Suprapubic skin (tissue), 4 donors: ENCODE results near the gene C11orf54. TPM values are rescaled to one million over a fixed set of nuclear protein-coding genes. Genes with fewer than 3 reads are reported as not detected.

Experiments
- DNase-seq, 2 donors: peaks; one replicate each; pipeline ENCODE4 v3.0.0-alpha.2; 2019; ENCODE audit warnings: low spot score in 2 of 2
- H3K27ac ChIP-seq: fragments of 200-600 bp; sonication (generic); one replicate; pipeline ENCODE4 v1.5.1; 2019
- H3K27me3 ChIP-seq: fragments of 200-600 bp; sonication (generic); one replicate; pipeline ENCODE4 v1.5.1; 2019
- H3K36me3 ChIP-seq: fragments of 200-600 bp; sonication (generic); one replicate; pipeline ENCODE4 v1.5.1; 2019
- H3K4me1 ChIP-seq: fragments of 200-600 bp; sonication (generic); one replicate; pipeline ENCODE4 v1.5.1; 2019
- H3K4me3 ChIP-seq: fragments of 200-600 bp; sonication (generic); one replicate; pipeline ENCODE4 v1.5.1; 2019; ENCODE audit warnings: mild to moderate bottlenecking
- H3K9me3 ChIP-seq: fragments of 200-600 bp; sonication (generic); one replicate; pipeline ENCODE4 v1.5.1; 2019
- CTCF ChIP-seq, 2 donors: fragments of 200-600 bp in 1 of 2; fragments of 450-650 bp in 1 of 2; sonication (generic) in 1 of 2; IDR thresholded peaks; one replicate each; pipeline ENCODE4 v1.5.1; 2016 to 2019; ENCODE audit warnings: antibody characterized with exemption in 2 of 2, mild to moderate bottlenecking in 1 of 2, moderate library complexity in 1 of 2
- EP300 ChIP-seq: sonication (generic); formaldehyde crosslinking; IDR thresholded peaks from one replicate; pipeline ENCODE4 v1.6.1; 2017; ENCODE audit warnings: antibody characterized with exemption
- POLR2A ChIP-seq, 2 donors: fragments of 450-650 bp; IDR thresholded peaks; one replicate each; pipeline ENCODE4 v1.6.1; 2017; ENCODE audit warnings: antibody characterized with exemption in 2 of 2, mild to moderate bottlenecking in 2 of 2, moderate library complexity in 2 of 2
- POLR2AphosphoS5 ChIP-seq, 3 donors: sonication (generic); formaldehyde crosslinking; IDR thresholded peaks; one replicate each; pipeline ENCODE4 v1.6.1; 2017; ENCODE audit warnings: antibody characterized with exemption in 3 of 3
- WGBS: methylation state at CpG from one replicate; pipeline ENCODE4 v1.1.5; 2018; 5-methylcytosine and 5-hydroxymethylcytosine counted together
- total RNA-seq, 4 donors: library from RNA; depleted of rRNA; stranded (reverse); fragments of >200 nt; gene quantifications; one replicate each; pipeline ENCODE4 v1.1.0, GENCODE V29; 2016

The C11orf54 gene
- total RNA-seq, 4 donors from 2014 or later, result 19.4 to 62.1 (median 26.5) TPM

- WGBS, result 92% methylated on average over 2 of the region's 2 CpGs
Measured at GRCh38 chr11:93728792-93729128, 12.7 kb upstream of the C11orf54 start.

GRCh38 chr11:93729129-93729616 is 12.3 kb upstream of the C11orf54 start:
- WGBS, result 93% methylated on average over 5 of the region's 5 CpGs
- TF ChIP-seq POLR2A (IDR thresholded peaks at IDR 0.05), result no peak
- no peak for TF ChIP-seq POLR2AphosphoS5 (IDR thresholded peaks at IDR 0.05)
- no peak for TF ChIP-seq CTCF (IDR thresholded peaks at IDR 0.05)
- no peak for TF ChIP-seq EP300
- no peaks in the 10 kb centered on the region for H3K4me1 ChIP-seq
- peaks cover 88% of the 10 kb centered on the region for H3K36me3 ChIP-seq
- H3K9me3 ChIP-seq, result no peaks in the 10 kb centered on the region
- H3K27ac ChIP-seq, result no peak overlapping the region
- H3K4me3 ChIP-seq, result no peak overlapping the region
- H3K27me3 ChIP-seq, result no peaks in the 10 kb centered on the region
- DNase-seq, result no peak

More at GRCh38 chr11:93728792-93729128, 12.7 kb upstream of the C11orf54 start:
- TF ChIP-seq POLR2AphosphoS5 (IDR thresholded peaks at IDR 0.05) (no peak), POLR2A (IDR thresholded peaks at IDR 0.05) (no peak), CTCF (IDR thresholded peaks at IDR 0.05) (no peak), EP300 (no peak)
- no peak overlapping the region for H3K27ac ChIP-seq
- peaks cover 88% of the 10 kb centered on the region for H3K36me3 ChIP-seq
- H3K9me3 ChIP-seq, result no peaks in the 10 kb centered on the region
- DNase-seq, result no peak
- H3K4me3 ChIP-seq, result no peak overlapping the region
- no peaks in the 10 kb centered on the region for H3K4me1 ChIP-seq
- no peaks in the 10 kb centered on the region for H3K27me3 ChIP-seq

GRCh38 chr11:93730108-93731107 is 11.1 kb upstream of the C11orf54 start:
- no peak for TF ChIP-seq CTCF (IDR thresholded peaks at IDR 0.05)
- no peak for TF ChIP-seq POLR2AphosphoS5 (IDR thresholded peaks at IDR 0.05)
- TF ChIP-seq POLR2A (IDR thresholded peaks at IDR 0.05), result no peak
- no peak for TF ChIP-seq EP300
- Histone ChIP-seq H3K9me3 (no peaks in the 10 kb centered on the region), H3K27me3 (no peaks in the 10 kb centered on the region), H3K27ac (no peak overlapping the region), H3K4me1 (peaks cover 8% of the 10 kb centered on the region), H3K4me3 (no peak overlapping the region), H3K36me3 (peaks cover 96% of the 10 kb centered on the region)
- DNase-seq, result no peak
- WGBS, result 85% methylated on average over 5 of the region's 5 CpGs

GRCh38 chr11:93732237-93732892 is 9.1 kb upstream of the C11orf54 start:
- H3K27me3 ChIP-seq, result no peaks in the 10 kb centered on the region
- H3K4me3 ChIP-seq, result no peak overlapping the region
- DNase-seq, result no peak
- no peak overlapping the region for H3K27ac ChIP-seq
- peaks cover 98% of the 10 kb centered on the region for H3K36me3 ChIP-seq
- TF ChIP-seq EP300 (no peak), CTCF (IDR thresholded peaks at IDR 0.05) (no peak), POLR2AphosphoS5 (IDR thresholded peaks at IDR 0.05) (no peak), POLR2A (IDR thresholded peaks at IDR 0.05) (no peak)
- 83% methylated on average over 4 of the region's 4 CpGs for WGBS
- H3K9me3 ChIP-seq, result no peaks in the 10 kb centered on the region
- H3K4me1 ChIP-seq, result peaks cover 21% of the 10 kb centered on the region

GRCh38 chr11:93733474-93733873 is 8.0 kb upstream of the C11orf54 start:
- Histone ChIP-seq H3K36me3 (peaks cover 99% of the 10 kb centered on the region), H3K4me1 (peaks cover 32% of the 10 kb centered on the region), H3K27me3 (no peaks in the 10 kb centered on the region), H3K9me3 (no peaks in the 10 kb centered on the region), H3K4me3 (no peak overlapping the region), H3K27ac (no peak overlapping the region)
- TF ChIP-seq EP300, result no peak
- TF ChIP-seq POLR2AphosphoS5 (IDR thresholded peaks at IDR 0.05), result no peak
- TF ChIP-seq POLR2A (IDR thresholded peaks at IDR 0.05), result no peak
- TF ChIP-seq CTCF (IDR thresholded peaks at IDR 0.05), result no peak
- WGBS, result 62% methylated on average over 6 of the region's 6 CpGs
- no peak for DNase-seq
